ENCODE data around the gene MCM3.
A peak's percentile ranks its signal among the peaks of the same experiment; 100 is the strongest.

The MCM3 gene

GRCh38 chr6:52326540-52327364, 42.2 kb upstream of the MCM3 start:
- peaks cover 7% of the 10 kb centered on the region for H3K4me1 ChIP-seq
- H3K9me3 ChIP-seq: no peaks in the 10 kb centered on the region
- no peaks in the 10 kb centered on the region for H3K27me3 ChIP-seq
- no peak overlapping the region for H3K4me3 ChIP-seq (ENCODE audit: low read depth, low read length)
- no peak for DNase-seq
- no peaks in the 10 kb centered on the region for H3K36me3 ChIP-seq
- TF ChIP-seq CTCF (IDR thresholded peaks at IDR 0.05; ENCODE audit: low read depth, low read length): no peak

- no peak for DNase-seq
- no peak for TF ChIP-seq CTCF (IDR thresholded peaks at IDR 0.05; ENCODE audit: low read depth, low read length)
- H3K27me3 ChIP-seq: no peaks in the 10 kb centered on the region
- no peak overlapping the region for H3K4me3 ChIP-seq (ENCODE audit: low read depth, low read length)
- H3K4me1 ChIP-seq: peaks cover 7% of the 10 kb centered on the region
- no peaks in the 10 kb centered on the region for H3K36me3 ChIP-seq
- no peaks in the 10 kb centered on the region for H3K9me3 ChIP-seq
Measured at GRCh38 chr6:52325695-52326471, 41.3 kb upstream of the MCM3 start.

GRCh38 chr6:52324189-52324588, 39.6 kb upstream of the MCM3 start:
- Histone ChIP-seq H3K4me3 (ENCODE audit: low read depth, low read length) (no peak overlapping the region), H3K36me3 (no peaks in the 10 kb centered on the region), H3K27me3 (no peaks in the 10 kb centered on the region), H3K4me1 (peaks cover 11% of the 10 kb centered on the region), H3K9me3 (no peaks in the 10 kb centered on the region)
- DNase-seq: no peak
- TF ChIP-seq CTCF (IDR thresholded peaks at IDR 0.05; ENCODE audit: low read depth, low read length): no peak

DNA sequence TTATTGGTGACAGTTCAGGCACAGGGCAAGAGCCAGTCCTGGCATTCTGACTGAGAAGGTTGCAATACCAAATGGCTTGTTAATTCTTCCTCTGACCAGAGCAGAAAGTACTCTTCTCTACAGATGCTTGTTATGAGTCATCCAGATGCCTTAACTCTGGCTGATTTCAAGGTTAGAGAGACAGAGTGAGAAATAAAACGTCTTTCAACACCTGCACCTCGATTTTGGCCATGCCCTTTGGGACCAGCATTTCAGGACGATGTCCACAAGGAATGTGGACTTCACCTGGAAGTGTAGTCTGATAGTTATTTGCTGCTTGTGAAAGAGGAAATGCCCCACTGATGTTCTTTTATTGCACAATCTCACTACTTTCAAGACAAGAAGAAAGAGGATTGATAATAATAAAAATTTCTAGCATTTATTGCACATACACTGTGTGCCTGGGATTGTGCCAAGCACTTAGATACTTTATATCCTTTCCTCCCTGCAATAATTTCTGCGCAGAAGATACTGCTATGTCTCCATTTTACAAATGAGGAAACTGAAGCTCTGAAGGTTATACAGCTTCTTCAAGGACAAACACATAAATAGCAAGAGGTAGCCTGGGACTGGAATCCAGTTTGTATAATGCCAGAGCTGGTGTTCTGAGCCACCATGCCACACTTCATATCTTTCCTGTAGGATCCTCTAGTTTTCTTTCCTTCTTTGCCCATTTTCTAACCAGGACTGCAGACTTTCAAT, 33.5 kb upstream of the MCM3 start:
- Histone ChIP-seq H3K36me3 (no peaks in the 10 kb centered on the region), H3K9me3 (no peaks in the 10 kb centered on the region), H3K27me3 (no peaks in the 10 kb centered on the region), H3K4me3 (ENCODE audit: low read depth, low read length) (no peak overlapping the region), H3K4me1 (peaks cover 15% of the 10 kb centered on the region)
- no peak for TF ChIP-seq CTCF (IDR thresholded peaks at IDR 0.05; ENCODE audit: low read depth, low read length)
- peak; percentile 16 for DNase-seq

GRCh38 chr6:52317211-52317610, 32.7 kb upstream of the MCM3 start:
- Histone ChIP-seq H3K36me3 (no peaks in the 10 kb centered on the region), H3K27me3 (no peaks in the 10 kb centered on the region), H3K4me1 (peaks cover 19% of the 10 kb centered on the region), H3K4me3 (ENCODE audit: low read depth, low read length) (no peak overlapping the region), H3K9me3 (no peaks in the 10 kb centered on the region)
- no peak for TF ChIP-seq CTCF (IDR thresholded peaks at IDR 0.05; ENCODE audit: low read depth, low read length)
- DNase-seq: no peak
